GM21367 (cell line): Measurements from ENCODE around the gene ADGRD1.
"Not testable (repeated sequence)": the region's sequence is repeated elsewhere in the genome, so short reads cannot be mapped to it uniquely, and the experiment has no call there.

Source experiments
- ATAC-seq: cut with Tn5 transposase; IDR thresholded peaks from one replicate; pipeline ENCODE4 v1.9.1; 2021; ENCODE audit not compliant: unreplicated experiment

Gene ADGRD1

DNA sequence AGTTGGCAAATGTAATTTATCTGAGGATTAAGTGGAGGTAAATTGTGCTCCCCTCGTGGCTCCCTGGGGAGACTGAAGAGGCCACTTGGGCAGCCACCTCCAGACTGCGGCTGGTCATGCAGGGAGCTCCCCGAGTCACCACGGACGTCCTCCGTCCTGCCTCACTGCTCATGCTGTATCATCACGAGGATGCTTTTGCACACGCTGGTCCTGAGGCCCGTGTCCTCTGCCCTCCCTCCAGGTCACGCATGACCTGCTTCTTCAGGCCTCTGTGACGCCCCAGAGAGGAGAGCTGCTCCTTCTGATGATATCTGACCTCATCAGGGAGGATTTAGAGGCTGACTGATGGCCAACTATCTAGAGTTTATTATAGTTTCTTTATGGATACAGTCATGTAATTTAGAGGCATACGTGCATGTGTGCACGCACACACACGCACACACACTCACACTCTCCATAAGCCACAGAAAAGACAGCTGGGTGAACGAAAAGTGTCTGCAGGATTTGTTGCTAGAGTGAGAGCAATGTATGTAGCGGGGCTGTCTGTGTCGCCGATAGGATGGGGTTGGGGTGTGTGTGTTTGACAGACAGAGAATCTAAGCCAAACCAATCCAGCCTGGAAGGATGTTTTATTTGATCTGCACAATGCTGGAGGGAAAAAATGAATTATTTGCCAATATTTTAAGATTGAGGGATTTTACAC is 160.0 kb downstream of the ADGRD1 start:
- ATAC-seq, result no peak

DNA sequence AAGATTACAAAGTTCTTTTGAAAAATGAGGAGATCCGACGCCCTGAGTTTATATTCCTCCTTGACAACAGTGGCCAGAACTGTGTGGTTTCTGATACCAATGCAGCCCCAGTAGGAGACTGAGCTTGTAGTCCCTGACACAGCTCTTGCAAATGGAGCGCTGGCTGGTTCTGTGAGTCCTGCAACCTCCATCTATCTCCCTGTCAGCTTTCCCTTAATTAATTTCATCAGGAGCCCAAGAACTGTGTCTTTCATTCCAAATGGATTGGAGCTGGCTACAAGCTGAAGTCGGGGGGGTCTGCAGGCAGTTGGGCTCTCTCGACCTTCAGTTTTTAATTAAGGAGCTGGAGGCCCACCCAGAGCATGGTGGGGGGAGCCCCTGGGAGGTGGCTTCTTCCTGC is 160.6 kb downstream of the ADGRD1 start:
- no peak for ATAC-seq

DNA sequence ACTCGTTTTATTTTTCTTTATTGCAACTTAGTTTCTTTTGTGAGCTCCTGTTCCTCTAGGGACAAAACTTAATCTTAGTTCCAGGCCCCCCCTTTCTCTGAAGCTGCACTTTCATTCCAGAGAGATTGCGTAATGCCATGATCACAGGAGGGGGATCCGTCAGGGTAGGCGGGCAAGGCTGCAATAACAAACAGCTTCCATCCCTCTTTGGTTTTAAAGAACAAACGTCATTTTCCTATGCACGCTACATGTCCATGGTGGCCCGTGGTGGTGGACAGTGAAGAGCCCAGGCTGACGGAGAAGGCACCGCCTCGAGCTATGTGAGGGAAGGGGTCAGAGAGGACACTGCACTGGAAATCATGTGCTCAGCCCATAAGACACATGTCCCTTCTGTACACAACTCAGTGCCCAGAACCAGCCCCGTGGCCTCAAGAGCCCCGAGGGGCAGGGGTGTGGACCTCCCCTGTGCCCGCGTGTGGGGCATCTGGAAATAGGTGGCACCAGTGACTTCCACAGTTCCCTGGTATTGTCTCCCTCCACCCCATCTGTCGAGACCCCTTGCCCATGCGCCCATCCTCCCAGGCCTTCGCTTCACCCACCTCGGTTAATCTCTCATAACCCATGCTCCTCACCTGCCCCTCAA is 161.4 kb downstream of the ADGRD1 start:
- ATAC-seq, result no peak

DNA sequence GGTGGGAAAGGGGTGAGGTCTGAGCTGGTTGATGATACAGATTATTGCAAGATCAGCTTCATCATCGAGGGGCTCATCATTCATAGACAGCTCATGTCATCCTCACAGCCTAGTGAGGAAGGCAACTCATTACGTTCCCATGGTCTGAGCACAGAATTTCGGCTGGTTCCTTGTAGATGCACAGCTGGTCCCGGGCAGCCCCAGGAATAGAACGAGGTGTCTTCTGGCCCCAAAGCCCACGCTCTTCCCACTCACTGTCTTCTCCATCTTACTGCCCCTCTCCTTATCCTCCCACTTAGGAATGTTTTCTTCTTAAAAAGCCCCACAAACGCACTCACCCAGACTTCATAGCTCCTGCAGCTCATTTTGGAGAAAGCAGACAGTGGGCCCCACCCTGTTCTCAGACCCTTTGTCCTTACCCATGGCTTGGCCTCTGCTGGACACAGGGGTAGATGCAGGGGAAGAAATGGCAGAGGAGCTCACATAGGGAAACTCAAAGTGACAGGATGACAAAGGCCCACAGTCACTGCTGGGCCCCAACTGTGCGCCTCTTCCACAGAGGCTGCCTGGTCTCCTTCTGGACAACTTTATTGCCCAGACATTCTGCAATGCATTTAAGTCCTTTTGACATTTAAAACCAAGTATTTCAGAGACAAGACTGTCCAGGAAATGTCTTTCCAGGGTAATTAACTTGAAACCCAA is 162.2 kb downstream of the ADGRD1 start:
- ATAC-seq, result no peak

DNA sequence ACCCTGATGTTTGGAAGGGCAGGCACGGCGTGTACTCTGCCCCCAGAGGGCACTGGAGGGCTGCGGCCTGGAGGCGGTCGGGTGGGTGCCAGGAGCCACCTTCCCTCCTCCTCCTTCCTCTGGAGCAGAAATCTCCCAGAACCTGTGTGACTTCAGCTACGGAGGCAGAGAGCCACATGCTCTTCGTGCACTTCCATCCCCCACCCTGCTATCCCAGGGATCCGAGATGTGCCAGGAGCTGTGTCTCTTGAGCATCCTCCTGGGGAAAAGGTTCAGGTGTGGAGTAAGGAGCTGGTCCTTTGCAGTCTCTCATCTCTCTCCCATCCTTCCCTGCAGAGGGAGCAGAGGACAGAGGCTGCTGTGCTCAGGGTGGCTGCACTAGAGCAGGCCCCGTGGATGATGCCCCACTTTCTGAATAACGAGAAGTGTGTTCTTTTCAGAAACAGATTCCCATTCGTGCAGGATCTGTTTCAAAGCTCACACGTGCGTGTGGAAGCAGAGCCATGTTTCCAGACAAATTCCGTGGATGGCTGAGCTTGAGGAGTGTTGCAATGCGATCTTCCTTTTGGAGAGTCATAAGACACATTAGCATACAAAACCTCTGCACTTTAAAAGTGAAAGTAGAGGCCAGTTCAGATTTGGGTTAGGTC is 162.9 kb downstream of the ADGRD1 start:
- ATAC-seq, result no peak

DNA sequence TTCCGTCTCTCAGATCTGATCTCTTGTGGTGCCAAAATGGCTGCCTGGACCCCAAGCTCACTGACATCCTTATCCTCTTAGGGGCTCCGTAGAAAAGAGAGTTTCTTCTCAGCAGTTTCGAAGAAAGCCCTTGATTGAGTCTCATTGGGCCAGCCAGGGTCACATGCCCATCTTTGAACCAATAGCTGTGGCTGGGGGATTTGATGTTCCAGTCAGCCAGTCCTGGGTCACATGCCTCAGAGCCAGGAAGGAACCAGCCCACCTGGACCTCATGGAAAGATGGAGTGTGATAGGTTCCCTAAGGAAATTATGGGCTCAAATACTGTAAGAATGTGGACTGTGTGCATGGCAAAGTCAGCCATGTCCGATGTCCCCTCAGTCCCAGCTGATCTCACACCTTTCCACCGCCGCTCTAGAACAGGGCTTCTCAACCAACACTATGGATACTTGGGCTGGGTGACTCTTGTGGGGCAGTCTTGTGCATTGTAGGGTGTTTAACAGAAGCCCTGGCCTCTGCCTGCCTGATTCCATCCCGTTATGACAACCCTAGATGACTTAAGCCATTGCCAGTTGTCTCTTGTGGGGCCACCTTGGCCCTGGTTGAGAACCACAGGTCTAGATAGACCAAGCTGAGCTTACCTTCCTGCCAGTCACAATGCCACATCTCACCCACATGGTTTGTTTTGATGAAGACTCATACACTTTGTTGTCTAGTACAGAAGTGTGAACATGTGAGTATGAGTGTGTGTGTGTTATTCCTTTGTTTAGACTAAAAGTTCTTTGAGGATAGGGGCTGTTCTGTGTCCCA is 163.9 kb downstream of the ADGRD1 start:
- ATAC-seq, result no peak

DNA sequence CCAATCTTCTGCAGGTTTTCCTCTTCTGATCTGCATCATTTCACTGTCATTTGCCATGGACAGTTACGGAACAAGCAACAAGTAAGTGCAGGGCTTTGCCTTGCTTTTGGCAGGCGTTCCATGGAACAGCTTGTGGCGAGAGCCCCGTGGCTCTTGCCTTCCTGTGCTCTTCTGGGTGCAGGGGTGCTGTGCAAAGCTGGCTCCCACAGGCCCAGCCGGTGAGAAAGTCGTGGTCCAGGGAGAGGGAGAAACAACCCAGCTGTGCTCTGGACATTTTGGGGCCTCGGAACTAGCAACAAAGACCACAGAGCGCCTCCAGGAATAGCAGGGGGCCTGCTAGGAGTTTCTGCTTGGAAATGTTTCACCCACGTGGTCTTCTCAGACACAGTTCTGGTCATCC is 164.7 kb downstream of the ADGRD1 start:
- ATAC-seq, result no peak

DNA sequence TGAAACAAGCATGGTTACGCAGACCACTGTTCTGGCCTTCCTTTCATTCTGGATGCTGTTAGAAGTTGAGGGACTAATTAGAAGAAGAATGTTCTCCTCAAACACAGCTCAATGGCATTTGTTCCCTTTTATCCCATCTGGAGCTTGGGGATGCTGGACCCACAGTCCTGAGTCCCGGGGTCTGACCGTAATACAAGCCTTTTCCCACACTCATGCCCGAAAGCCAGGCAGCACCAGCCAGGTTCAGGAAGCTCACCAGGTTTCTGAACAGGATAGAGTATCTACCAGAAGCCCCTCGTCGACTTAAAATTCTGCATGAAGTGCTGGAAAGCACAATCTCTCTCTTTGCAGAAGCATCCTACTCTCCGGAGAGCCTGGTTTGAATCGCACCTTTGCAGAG is 165.6 kb downstream of the ADGRD1 start:
- not testable (repeated sequence) for ATAC-seq

DNA sequence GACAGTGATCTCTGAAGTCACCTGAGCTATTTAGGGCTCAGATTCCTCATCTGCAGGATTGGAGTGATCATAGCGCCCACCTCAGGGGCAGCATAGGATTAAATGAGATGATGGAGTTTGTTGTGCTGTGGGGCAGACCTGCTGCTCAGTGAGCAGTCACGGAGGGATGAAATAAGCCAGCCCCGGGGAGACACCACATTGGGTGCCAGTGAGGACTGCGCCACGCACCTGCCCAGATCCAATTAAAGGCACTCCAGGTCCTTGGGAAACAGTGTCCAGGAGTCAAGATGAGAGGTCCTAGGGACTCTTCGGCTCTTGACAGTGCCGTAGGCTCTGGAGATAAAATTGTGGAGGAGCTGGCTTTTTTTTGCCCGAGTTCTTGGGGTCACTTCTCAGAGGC is 166.2 kb downstream of the ADGRD1 start:
- no peak for ATAC-seq

DNA sequence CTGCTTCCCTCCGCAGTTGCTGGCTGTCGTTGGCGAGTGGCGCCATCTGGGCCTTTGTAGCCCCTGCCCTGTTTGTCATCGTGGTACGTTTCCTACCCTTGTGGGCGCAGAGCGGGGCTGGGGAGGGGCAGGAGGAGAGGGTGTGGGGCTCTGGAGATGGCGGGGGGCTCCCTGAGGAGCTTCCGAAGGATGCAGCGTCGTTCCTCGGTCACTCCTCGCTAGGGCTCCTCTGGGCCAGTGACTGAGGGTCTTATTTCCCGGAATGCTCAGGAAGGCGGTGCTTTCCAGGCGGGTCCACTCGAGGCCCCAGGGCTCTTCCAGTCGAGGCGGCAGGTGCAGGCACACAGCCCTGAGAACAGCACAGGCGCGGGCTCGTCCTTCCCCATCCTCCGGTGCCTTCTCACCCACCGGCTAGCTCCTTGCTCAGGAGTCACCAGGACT is 167.1 kb downstream of the ADGRD1 start:
- no peak for ATAC-seq

DNA sequence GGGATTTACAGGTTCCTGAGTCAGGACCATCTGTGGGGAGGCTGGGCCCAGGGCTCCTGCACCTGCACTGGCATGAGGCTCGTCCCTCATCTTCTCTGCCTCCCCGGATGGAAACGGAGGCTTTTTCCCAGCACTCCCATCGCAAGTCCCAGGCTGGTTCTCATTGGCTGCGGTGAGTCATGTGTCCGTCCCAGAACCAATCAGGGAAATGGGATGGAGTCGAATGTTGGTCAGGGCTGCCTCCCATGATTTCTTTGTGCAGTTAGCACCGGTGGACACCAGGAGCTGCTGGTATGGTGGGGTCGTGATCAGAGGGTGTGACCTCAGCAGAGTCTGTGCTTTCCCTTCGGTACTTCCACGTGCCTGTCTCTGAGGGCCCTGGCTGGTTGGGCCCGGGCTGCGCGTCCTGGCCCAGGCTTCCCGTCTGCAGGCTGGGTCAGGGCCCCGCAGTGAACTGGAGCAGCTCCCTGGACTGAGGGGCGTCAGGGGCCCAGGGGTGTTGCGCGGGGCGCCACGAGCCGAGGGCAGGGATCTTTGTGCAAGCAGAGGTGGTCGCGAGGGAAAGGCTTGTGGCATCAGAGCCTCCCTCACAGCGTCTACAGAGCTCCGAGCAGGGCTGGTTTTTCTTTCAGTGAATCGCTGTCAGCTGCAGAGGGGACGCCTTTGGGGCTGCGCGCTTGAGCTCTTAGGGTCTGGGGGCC is 168.1 kb downstream of the ADGRD1 start:
- ATAC-seq, result no peak

DNA sequence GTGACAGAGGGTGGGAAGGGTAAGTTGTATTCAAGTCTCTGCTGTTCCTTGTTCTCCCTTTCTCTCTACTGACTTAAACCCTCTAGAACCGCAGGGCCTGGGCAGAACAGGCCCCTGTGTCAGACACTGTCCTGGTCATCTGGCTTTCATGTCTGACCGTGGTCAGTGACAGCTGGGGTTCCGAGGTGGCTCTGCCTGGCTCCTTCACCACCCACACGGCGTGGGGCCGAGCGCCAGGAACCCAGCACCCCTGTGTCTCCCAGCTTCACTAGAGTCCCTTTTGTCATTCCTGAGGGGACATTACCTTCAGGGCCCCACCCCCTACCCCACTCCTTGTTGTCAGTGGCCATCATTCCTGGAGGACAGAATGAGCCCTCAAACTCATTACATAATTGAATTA is 168.9 kb downstream of the ADGRD1 start:
- ATAC-seq, result no peak

DNA sequence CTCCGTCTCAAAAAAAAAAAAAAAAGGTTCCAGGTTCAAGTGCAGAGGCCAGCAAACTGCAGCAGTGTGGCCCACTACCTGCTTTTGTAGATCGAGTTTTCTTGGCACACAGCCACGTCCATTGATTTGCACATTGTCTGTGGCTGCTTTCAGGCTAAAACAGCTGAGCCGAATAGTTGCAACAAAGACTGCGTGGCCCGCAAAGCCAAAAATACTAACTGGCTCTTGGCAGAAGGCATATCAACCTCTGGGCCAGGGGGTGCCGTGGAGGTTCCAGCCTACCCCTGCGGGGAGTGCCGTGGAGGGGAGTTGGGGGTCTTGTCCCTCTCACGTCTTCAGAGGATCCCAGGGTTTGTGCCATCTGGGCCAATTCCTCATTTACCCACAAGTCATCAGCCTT is 170.1 kb downstream of the ADGRD1 start:
- ATAC-seq, result no peak

DNA sequence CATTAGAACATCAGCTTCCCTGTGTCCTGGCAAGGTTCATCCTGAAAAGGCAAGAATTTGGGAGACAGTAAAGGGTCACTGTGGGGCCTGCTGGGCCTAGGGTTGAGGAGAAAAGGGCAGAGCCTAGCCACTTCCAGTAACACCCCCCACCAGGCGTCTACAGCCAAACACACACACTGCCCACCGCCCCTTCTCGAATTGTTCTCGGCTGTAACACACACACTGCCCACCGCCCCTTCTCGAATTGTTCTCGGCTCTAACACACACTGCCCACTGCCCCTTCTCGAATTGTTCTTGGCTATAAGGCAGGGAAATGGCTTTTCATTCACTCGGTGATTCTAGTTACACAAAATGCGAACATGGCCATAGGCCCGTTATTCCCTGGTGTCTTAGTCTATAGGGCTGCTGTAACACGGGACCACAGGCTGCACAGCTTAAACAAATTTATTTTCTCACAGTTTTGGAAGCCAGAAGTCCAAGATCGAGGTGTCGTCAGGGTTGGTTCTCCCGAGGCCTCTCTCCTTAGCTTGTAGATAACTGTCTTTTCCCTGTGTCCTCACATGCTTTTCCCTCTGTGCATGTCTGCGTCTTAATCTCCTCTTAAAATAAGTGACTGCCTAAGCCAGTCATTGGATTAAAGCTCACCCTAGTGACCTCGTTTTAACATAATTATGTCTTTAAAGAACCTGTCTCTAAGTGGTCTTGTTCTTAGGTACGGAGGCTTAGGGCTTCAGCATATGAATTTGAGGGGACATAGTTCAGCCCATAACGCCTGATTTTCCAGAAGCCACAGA is 171.0 kb downstream of the ADGRD1 start:
- ATAC-seq, result no peak

DNA sequence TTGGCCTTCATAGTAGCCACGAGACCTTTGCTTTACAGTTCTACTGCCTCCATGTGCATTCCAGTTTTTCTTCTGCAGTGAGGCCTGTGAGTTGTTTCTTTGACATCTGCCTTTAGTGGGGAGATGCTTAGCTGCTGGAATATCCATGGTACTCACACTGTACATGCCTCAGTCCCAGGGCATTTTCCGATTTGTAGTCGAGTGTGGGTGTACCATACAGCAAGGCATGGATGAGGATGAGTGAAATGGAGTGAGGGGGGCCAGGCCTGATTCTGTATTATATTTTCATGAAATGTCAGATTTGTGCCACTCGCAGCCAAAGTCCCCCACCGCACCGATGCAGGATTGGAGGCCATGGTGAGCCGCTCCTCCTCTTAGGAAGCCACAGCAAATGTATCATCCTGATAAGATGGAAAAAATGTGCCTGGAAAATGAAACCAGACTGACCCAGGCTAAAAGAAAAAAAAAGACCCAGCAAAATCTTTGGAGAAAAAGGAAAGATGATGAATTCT is 173.0 kb downstream of the ADGRD1 start:
- ATAC-seq, result no peak

DNA sequence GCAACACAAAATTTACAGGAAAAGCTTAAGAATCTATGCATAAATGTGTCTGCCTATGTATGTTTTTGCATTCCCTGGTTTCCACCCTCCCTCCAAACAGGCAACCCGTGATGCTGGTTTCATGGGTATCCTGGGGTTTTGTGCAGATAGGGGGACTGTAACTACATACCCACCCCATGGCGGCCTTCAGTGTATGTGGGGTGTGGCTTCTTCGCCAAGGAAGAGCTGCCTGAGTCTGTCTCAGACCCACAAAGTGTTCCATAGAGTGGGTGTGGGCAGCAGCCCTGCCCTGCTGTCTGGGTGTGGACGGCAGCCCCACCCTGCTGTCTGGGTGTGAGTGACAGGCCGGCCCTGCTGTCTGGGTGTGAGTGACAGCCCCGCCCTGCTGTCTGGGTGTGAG is 174.8 kb downstream of the ADGRD1 start:
- no peak for ATAC-seq

DNA sequence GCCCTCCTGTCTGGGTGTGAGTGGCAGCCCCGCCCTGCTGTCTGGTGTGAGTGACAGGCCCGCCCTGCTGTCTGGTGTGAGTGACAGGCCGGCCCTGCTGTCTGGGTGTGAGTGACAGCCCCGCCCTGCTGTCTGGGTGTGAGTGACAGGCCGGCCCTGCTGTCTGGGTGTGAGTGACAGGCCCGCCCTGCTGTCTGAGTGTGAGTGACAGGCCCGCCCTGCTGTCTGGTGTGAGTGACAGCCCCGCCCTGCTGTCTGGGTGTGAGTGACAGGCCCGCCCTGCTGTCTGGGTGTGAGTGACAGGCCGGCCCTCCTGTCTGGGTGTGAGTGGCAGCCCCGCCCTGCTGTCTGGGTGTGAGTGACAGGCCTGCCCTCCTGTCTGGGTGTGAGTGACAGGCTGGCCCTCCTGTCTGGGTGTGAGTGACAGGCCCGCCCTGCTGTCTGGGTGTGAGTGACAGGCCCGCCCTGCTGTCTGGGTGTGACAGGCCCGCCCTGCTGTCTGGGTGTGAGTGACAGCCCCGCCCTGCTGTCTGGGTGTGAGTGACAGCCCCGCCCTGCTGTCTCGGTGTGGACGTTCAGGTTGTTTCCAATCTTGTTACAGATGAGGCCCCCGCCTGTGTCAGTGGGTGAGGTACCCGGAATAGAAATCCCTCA is 175.4 kb downstream of the ADGRD1 start:
- not testable (repeated sequence) for ATAC-seq

DNA sequence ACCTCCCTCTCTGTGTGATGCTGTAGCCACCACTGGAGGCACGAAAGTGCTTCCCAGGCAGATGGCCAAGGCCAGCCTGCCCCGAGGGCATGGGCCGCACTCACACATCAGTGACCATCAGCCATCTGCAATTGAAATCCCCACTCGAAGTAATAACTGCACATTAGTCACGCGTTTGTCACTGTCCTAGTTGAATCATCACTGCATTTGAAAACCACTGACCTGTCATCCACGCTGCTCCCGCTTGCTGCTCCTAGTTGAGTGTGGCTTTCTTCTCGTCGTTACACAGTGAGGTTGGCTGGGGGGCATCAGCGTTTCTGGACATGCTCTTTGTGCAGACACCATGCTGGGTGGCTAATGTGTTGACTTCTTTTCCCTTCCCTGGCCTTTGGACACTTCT is 176.1 kb downstream of the ADGRD1 start:
- ATAC-seq, result no peak
